HG02970 (cell line): ENCODE results near the gene SLC25A21.
"Not testable (repeated sequence)": the region's sequence is repeated elsewhere in the genome, so short reads cannot be mapped to it uniquely, and the experiment has no call there.

Source experiments
- ATAC-seq: cut with Tn5 transposase; IDR thresholded peaks from one replicate; pipeline ENCODE4 v1.9.1; 2021; ENCODE audit warnings: mild to moderate bottlenecking, moderate library complexity, moderate number of reproducible peaks; ENCODE audit not compliant: unreplicated experiment, low FRiP score

SLC25A21 gene

DNA sequence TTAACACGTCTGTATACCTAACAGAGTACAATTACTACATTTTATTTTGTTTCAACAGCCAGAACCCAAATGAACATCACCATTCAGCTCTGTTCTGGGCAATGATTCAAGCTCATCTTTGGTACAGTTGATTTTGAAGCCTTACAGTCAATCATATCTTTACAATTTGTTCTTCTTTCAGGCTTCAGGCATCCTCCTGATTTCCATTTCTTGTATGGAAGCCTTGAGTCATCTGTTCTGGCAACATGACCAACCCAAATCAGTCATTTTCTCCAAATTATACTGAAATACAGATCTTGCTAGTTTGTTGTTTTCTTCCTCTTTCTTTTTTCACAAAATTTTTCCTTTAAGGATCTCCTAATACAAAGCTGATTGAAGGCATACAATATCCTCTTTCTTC, 430.5 kb downstream of the SLC25A21 start:
- ATAC-seq, result no peak

DNA sequence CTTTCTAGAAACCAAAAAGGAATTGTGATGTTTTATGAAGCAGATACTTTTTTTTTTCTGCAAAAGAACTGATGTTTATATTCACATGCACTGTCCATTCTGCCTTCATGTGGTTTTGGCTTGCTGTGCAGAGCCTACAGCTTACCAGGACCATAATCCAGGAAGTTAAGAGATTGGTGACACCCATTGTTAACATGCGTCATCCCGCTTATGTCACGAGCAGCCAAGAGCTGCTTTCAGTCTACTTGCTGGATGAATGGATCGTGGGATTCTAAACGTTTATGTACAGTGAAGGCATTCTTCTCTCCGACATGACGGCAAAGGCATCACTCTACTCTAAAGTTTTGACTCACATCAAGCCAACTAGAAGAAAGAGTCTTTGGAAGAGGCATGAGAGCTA, 434.1 kb downstream of the SLC25A21 start:
- no peak for ATAC-seq

- no peak for ATAC-seq
These were observed 446.3 kb downstream of the SLC25A21 start for GRCh38 chr14:36726128-36726527.

DNA sequence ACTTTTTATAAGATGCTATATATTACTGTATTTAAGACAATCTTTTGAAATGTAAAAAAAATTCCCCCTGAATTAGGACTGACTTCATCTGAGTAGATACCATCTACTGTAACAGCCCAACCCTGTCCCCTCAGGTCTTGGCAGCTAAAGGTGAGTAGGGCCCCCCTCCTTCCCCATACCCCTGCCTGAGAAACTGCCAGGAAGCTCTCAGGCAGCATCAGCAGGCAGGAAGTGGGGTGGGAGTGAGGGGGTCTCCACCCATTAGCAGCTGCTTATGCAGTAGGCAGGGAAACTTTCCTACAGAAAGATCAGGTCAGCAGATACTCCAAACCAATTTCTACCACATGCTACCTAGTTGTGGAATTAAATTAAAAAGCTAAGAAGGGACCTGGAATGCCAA, 448.2 kb downstream of the SLC25A21 start:
- ATAC-seq, result no peak

DNA sequence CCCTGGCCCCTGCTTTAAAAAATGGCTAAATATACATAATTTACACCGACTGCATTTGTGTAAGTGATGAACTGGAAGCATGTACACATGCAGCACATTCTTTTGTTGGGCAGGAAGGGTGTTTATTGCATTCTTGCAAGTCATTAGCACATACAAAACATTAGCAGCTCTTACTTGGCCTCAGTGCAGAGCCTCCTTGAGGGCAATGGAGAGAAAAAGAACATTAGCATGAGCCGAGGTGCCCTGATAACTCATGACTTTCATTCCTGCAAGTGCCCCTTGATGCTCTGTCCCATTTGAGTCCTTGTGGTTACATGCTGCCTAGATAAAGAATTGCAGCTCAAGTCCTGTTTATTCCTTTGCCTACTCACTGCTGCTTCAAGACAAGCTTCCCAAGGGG, 448.9 kb downstream of the SLC25A21 start:
- no peak for ATAC-seq

DNA sequence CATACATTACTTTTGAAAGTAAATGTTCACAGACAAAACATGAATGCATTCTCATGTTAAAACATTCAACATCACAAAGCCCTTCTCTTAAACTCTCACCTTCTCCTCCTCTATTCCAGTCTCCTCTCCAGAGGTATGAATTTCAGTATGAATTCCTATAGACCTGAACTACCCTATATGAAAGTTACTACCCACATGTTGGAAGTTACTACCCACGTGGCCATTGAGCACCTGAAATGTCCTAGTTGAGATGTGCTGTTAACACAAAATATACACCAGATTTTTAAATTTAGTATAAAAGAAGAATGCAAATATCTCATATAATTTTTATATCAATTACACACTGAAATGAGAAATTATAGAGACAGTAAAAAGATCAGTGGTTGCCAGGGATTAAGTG, 450.5 kb downstream of the SLC25A21 start:
- ATAC-seq, result no peak

DNA sequence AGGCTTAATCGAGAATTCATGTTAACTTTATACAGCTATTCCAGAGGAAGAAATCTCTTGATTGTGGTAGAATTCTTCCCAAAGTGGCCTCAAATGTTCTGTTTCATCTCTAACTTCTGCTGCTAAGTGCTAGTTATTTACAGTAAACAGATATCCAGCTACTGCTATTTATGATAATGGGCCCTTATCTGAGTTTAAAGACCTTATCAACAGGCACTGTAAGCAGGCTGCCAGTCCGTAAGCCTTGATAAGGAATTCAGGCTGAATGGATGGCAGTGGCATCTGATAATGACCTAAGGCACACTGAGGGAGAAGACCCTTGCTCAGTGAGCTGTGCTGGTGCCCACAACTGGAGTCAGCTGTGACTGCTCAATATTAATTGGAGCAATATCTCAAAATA, 451.7 kb downstream of the SLC25A21 start:
- ATAC-seq, result no peak

DNA sequence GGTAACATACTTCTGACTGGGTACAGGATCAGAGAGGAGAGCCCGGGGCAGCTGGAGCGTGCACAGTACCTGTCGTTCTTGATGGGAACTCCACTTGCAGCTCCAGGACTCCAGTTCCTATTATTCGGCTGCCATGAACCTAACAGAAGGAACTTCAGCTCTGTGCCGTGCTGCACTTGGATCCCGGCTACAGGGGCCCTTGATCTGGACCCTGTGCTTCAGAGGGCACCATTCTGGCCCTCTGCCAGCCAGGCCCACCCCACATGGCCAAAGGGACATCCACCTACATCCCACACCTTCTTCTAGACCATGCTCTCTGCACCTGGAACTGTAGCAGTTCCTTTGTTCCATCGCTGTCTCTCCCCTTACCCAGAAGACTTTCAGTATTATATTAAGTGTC, 452.6 kb downstream of the SLC25A21 start:
- ATAC-seq, result no peak

GRCh38 chr14:36718216-36718615, 454.2 kb downstream of the SLC25A21 start:
- ATAC-seq, result no peak

- ATAC-seq, result no peak
These were observed 455.0 kb downstream of the SLC25A21 start for GRCh38 chr14:36717363-36717762.

DNA sequence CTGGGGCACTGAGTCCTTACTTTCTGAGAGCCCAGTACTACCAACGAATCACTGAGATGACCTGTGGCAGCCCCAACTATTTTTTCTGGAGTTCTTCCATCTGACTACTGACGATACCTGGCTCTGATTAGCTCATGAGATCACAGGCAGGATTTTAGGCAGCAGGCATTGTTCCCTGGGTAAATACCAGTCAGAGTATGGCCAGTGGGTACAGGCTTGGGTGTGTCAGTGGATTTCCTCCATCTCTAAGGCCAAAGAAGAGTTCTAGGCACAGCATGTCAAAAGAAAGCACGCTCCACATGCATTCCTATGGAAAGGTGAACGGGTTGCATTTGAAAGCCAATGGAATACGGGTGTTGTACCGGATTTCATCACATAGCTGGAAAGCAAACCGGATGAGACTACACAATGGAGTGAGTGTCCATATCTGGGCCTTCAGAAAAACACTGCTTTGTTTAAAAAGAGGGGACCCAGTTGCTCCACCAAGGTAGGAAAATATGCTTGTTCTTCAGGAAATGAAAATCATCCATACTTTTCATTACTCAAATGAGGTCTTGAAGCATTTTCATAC, 455.7 kb downstream of the SLC25A21 start:
- ATAC-seq, result no peak

DNA sequence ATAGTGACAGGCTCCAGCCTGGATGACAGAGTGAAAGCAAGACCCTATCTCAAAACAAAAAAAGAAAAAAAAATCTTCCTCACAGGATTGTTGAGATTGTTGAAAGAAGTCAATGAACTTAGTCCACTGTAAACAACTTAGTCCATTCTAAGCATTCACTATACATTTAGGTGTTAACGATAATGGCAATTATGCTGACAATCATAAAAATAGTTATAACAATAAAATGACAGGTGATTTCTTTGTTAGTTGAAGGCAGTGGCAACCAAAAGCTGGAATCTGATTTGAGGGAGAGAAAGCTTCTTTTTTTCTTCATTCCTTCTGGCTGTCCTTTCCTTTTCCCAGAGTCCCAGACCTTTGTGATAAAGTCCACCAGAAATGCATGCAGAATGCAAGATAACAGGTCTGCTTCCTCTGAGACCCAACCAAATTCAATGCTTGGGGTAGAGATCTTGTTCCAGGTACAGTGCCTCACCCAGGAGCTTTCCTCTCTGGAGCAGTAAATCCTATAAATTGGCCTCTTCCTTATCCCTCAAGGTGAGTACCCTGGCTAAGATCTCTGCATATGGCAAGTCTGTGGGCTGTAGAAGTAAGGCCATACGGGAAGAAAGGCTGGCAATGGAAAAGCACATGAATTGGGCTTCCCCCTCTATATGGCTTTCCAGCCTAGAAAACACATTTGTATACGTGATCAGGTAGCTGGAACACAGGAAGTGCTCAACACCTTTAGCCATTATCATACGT, 458.3 kb downstream of the SLC25A21 start:
- ATAC-seq, result no peak

- ATAC-seq, result no peak
These were observed 464.8 kb downstream of the SLC25A21 start for GRCh38 chr14:36707570-36707969.

DNA sequence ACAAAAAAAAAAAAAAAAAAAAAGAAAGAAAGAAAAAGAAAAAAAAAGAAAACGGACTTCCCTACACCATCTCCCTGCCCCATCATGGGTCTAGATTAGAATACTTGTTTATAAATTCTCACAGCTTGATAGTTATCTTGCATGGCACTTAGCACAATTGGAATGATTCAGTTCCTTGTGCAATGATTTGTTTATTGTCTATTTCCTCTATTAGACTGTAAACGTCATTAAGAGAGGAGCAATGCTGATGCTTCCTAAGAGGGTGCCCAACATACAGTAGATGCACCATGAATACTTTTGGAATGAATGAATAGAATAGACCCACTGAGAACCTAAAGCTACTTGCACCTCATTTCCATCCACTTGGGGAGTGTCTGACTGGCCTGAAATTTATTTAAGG, 469.9 kb downstream of the SLC25A21 start:
- no peak for ATAC-seq

GRCh38 chr14:36701132-36701531, 471.3 kb downstream of the SLC25A21 start:
- ATAC-seq, result no peak

DNA sequence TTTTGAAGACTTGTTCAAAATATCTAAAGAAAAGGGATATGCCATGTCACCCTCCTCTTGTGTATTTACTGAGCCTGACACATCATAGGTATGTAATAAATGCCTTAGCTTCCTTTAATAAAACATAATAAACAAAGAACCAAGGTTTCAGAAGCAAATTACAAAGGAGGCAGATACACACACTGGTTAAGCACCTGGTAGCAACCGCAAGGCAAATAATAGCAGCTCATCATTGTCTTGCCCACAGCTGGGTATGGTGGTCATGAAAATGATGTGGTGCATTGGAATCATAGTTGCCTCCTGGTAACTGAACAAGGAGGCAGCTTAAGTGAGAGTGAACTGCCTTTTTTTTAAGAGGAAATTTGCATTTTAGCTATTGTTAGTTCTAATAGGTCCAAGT, 471.8 kb downstream of the SLC25A21 start:
- no peak for ATAC-seq

DNA sequence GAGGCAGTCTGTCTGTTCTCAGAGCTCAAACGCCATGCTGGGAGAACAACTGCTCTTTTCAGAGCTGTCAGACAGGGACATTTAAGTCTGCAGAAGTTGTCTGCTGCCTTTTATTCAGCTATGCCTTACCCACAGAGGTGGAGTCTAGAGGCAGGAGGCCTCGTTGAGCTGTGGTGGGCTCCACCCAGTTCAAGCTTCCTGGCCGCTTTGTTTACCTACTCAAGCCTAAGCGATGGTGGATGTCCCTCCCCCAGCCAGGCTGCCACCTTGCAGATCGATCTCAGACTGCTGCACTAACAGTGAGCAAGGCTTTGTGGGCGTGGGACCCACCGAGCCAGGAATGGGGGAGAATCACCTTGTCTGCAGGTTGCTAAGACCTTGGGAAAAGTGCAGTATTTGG, 473.0 kb downstream of the SLC25A21 start:
- not testable (repeated sequence) for ATAC-seq

DNA sequence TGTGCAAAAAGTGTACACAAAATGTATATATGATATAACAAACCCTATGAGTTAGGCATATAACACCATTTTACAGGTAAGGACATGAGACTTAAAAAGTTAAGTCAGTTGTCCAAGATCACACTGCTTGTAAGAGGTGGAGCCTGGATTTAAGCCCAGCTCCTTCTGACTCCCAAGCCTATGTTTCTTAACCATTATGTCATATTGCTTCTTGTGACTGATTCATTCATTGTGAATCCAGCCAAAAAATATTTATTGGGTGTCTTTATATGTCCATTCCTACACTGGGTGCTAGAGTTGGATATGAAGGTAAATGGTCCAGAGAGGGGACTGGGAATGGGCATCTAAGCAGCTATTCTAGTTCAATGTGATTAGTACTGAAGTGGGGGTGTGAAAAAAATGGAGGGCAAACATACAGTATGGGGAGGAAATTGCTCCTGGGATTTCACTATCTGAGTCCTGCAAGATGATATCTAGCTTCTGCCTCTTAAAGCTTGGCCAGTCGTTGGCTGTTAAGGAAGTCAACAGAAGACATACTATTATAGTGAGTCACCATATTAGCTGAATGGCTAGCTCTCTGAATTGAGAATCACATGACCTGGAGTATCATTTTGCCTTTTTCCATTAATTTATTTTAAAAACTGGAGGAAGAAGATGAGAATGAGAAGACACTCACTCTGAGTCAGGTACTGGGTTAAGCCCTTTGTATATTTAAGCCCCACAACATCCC, 481.9 kb downstream of the SLC25A21 start:
- no peak for ATAC-seq

DNA sequence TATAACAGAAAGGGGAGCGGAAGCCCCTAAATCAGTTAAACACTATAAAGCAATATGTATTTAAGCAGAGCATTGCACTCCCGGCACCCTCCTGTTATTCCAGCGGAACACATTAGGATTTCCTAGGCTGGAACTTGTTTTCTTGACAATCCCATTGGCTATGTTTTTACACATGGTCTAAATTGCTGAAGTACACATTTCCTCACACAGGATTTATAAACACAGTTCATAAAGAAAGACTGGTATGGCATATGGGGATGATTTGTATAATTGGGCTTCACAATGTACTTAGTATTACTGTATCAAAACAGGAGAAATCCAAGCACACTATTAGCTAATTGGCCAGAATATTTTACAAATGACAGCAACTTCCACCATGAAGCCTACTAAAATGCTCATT, 487.5 kb downstream of the SLC25A21 start:
- no peak for ATAC-seq

DNA sequence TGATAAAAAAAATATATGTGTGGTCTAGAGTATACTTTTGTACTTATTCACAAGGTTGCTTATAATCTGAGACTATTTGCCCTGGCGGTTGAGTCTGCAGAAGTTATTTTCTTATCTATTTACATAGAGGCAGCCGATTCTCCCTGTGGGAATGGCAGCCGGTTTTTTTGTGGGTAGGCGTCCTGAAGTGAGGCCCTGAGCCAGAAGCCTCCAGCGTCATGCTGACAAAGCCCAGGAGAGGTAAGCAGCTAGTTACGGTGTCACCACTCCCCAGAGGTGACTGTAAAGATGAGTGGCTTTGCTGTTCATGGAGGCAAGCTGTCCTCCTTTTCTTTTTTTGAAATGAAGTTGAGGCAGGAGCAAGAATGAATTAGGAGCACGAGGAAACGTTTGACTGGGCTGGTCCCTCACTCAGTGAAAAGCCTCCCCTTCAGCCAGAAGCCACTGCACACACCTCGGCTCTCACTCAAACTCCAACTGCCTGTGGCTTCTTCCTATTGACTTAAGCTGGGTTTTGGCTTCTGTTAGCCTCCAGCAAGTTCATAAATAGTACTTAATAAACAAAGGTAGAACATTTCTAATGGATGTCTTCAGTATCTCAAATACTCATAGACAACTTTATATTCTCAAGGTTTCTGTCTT, 489.2 kb downstream of the SLC25A21 start:
- ATAC-seq, result no peak

DNA sequence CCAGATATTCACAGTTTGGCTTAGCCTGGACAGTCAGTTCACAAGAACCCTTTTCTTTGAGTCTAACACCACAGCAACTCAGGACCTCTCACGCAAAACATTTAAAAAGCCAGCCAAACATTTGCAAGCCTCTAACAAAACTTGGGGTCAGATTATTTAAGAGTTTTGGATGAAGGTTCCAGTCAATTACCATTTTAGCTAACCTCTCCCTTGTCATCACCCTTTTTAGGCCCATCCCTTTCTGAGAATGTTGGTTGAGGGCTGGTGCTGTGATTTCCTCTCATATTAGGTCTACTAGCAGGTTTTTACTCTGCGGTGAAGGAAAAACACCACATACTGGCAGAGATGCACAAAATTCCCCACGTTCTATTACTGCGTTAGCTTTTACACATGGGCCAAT, 490.1 kb downstream of the SLC25A21 start:
- ATAC-seq, result no peak
